GM21717 (cell line): ENCODE results near the gene TNIP3.

Experiments used
- ATAC-seq: cut with Tn5 transposase; IDR thresholded peaks from one replicate; pipeline ENCODE4 v1.9.1; 2021; ENCODE audit warnings: mild to moderate bottlenecking, moderate library complexity; ENCODE audit not compliant: unreplicated experiment

TNIP3 gene

DNA sequence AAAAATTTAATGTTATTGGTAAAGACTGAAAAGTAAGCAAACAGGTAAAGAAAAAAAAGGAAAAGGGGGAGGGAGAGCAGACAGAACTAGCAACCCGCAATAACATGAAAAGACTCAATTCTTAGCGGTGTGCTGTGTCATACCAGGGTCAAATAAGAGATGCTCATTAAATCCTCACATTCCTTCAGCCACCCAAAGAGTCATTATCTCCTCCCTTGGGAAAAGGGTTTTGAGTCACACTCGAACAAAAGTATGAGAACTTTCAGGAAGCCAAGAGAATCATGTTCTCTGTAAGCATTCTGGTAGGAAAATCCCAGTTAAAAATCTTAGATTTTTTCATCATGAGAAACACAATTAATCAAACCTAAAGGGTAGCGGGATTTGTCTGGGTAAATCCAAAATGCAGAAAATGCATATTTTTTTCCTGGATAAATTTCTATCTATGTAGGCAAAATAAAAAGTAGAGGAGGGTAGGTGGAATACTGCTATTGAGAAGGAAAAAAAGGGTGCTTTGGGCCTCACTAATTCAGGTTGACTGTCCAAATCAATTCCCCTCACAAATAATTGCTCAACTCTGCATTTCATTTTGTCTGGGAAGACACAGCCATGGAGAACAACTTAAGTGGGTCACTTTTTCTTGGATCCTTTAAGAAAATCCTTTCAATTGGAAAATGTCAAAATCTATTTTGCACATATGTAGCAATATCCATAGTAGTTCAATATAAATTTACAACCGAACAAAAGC lies 23.2 kb downstream of the TNIP3 start:
- ATAC-seq: no peak

DNA sequence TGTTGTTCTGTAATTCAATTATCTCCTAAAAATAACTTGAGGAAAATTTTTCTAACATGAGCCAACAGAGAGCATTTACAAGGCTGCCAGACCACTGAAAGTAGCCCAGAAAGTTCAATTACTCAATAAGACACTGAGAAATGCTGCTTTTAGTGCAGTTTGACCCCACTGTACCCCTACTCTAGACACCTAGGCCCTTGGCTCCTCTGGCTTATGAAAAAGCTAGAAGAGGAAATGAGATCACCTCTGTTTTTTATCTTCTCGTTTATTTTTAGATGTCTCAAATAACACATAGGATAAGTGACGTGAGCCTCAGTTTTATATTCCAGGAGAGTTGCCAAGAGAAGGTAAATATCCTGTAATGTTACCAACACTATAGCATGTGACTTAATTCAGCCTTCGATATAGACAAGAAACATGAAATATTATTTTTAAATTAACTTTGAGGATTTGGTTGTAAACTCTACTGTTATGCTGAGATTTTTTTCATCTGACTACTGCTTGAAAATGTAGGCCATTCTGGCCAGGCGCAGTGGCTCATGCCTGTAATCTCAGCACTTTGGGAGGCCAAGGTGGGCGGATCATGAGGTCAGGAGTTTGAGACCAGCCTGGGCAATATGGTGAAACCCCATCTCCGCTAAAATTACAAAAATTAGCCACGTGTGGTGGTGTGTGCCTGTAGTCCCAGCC lies 24.4 kb downstream of the TNIP3 start:
- peak; percentile 81 for ATAC-seq

DNA sequence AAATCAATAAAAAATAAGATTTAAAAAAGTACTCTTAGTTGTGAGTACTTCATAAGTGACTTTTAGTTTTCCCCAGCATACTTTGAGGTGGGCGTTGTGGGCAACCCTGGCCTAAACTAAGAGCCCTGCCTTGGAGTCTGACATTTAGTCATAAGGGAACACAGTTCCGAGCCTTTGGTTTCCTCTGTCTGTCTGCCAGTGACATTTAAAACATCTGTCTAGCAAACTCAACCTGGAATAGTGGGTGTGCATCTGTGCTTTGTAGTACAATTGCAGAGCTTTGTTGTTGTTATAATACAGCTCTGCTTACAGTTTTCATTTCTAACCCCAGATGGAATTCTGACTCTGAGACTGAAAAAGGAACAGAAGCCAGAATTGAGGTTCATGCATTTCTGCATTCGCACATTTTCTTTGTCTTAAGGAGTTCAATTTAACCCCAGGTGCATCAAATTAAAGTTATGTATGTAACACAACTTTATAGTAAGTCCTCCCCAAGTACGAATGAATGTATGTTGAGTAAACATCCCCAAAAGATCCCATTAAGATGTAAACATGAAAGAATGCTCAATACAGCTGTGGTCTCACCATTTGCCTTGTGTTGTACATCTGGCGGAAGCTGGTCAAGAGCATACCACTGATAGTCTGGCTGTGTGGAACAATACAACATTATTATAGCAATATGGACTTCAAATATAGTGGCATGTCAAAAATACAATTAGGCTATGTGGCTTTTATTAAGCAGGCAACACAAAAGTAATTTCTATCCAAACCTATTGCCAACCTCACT lies 25.9 kb downstream of the TNIP3 start:
- peak; percentile 71 for ATAC-seq

DNA sequence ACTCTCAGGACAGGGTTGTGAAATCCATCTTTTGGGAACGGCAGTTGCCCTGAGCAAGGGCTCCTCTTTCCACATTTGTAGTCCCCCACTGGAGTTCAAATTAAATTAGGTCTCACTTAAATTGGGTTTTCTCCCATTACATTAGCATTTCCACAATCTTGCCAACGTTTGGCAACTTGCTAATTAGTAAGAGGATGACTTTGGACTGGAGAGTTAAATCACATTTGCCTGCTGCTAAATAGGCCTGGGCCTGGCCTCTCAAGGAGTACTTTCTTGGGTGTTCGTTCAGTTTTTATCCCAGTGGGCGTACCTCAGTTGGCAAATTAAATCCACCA lies 33.8 kb downstream of the TNIP3 start:
- no peak for ATAC-seq

DNA sequence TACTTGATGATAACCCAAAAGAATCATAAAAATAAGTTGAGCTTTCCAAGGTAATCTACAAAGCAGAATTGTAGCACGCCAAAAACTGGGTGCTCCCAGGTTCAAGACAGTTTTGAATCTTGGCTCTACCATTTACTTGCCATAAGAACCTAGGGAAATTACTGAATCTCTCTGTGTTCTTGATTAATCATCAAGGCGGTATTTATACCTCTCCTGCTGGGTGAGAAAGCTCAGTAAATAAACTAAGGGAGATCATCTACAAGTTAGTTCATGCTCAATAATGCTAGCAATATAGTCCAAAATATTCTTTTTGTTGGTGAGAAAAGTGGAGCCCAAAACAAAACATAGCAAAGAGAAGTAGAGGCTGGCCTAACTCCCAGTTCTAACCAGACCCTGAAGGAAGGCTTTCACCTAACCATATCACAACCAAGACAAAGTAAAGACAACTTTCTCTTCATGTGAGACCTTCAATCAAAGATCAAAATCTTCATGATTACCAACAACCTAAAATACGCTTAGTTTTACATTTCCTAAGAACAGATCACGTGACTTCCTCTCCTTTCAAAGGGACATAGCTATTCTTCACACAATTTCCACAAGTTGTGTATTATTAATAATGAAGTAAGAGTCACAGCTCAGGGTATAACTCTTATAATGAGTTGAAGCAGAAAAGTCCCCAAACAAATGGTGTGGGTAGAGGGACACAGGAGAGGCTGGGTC lies 34.4 kb downstream of the TNIP3 start:
- ATAC-seq: no peak

DNA sequence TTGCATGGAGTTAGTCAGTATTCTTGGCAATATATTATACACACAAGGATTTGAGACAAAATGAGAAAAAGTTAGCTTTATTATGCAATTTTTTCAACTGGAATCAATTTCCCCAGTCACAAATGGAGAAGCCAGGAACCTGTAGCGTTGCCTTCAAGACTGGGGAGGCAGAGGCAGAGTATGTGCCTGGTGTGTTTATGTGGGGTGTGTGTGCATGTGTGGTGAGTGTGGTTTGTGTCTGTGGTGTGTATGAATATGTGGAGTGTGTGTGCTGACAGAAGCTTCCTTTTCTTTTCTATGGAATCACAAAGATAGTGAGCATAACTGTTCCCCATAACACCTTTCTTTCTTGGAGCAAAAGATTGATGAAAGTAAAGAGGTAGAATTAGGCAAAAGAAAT lies 37.0 kb downstream of the TNIP3 start:
- no peak for ATAC-seq

DNA sequence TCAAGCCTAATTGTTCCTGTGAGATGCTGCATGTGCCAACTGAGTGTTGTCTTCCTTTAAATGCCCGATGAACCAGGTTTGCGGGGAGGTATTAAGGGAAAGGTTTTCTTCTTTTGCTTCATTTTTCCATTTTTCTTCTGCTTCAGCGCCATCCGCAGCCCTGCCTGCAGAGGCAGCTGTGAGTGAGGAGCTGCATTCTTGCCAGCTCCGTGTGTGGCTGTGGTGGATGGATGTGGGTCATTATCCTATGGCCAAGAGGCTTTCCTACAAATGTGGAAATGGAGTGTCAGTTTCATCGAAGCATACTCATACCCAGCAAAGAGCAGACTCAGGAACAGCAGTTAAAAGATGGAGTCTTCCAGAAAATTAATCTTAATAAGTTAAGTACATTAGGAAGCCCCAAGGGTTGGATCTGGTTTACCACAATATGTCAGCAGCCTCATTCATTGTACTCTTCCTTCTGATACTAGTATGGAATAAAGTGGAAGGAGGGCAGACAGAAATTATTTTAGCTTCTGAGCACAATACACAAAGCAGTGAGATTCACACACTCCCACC lies 37.6 kb downstream of the TNIP3 start:
- no peak for ATAC-seq

DNA sequence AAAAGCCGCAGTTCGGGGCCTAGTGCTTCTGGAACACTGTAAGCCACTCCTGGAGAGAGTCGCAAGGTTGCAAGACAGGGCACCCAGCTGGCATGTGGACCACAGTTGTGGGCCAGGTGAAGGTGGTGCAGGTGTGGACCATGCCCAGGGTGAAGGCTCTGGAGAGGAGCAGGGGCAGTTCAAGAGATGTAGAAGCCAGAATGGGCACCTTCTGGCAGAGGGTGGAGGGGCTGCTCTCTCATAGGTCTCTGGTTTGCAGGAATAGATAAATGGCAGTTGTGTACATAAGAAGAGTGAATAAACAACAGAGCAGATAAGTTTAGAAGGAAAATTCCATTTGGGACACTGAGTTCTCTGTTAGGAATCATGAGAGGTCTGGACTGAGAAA lies 38.6 kb downstream of the TNIP3 start:
- ATAC-seq: no peak

DNA sequence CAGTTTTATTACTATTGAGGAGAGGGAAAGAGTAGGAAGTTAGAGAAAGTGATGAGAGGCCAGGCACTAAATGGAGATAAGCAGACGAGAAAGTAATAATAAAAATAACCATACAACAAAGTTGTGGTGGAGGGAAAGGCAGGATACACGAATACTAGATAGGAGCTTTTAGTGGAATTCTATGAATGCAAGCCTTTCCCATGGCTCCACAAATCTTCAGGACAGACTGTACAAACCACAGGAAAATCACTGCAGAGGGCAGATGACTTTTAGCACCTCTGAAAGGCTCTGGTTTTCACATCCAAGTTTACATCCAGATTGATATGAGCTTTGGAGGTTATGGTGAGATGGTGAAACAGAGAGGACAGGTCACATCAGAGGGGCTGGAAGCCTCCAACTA lies 41.5 kb downstream of the TNIP3 start:
- ATAC-seq: no peak

DNA sequence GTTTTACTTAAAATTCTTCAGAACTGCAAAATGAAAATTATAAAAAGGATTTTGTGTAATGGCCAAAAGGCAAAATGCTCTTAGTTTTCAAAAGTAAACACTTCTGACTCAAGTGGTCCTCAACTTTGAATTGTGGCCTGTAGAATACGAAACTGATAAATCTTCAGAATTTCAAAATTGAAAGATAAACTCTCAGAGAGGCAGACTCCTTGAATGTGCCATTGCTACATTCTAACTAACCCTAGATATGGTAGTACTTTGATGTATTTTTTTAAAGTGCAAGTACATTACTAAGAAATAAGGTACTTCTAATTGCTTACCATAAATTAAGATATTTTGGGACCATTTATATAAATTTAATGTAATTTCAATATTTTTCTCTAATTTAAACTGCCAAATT lies 44.4 kb downstream of the TNIP3 start:
- ATAC-seq: no peak

DNA sequence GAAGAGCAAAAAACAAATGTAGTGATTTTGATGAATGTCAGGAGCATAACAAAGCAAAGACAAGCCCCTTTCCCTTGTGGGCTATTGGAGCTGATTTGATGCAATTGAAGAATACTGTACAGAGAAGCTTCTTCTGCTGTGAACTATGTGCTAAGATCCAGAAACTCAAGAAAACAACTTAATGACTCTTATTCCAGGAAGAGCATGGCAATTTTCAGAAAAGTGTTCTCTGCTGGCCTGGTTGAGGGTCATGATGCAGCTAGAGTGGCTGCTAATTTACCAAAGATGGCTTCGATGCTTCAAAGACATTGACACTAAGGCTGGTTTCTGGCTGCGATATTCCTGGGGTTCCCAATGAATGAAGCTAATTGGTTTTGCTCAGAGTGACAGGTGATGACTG lies 45.8 kb downstream of the TNIP3 start:
- no peak for ATAC-seq

DNA sequence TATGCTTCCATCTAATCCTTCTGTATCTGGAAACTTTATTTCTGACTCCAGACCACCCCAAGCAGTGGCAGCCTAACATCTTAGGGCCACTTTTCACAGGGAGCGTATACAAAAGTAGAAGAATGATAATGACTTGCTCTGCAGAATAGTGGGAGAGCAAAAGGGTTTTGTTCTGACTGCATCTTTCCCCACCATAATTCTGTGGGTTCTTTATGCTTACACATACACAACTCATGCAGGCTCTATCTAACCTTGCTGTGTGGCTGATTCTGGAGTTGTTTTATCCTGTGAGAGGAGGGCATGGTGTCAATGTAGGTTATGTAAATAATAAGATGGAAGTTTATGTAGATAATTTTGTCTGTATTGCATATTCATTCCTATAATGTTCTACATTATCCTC lies 49.4 kb downstream of the TNIP3 start:
- no peak for ATAC-seq

DNA sequence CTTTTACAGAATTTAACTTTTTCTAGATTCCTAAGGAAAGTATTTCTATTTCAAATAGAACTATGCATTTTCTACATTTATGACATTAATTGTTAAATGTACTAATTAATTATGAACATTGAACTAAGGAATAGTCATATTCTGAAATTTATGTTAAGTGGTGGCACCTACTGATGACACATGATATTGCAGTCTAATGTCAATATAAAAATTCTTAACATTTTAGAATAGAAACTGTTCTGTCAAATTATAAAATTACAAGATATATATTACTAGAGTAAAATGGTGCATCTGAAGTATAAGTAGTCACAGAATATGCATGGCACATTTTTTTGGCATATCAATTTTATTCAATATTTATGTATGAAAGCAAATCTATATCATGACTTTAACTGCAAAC lies 51.6 kb downstream of the TNIP3 start:
- no peak for ATAC-seq

DNA sequence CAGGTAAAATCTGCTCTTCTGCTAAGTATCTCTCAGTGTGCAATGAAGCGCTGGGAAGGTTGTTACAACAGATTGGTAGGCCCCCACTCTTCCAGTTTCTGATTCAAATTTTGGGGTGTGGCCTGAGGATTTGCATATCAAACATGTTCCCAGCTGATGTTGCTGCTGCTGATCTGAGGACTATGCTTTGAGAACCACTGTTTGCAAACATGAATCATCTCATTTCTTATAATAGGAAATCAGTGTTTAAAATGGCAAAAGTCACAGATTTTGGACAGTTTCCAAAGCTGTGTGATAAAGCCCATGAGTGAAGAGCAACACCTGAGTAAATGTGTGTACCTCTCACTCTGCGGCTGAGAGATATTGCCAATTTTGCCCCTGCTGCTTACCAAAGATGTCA lies 55.6 kb downstream of the TNIP3 start:
- ATAC-seq: no peak

DNA sequence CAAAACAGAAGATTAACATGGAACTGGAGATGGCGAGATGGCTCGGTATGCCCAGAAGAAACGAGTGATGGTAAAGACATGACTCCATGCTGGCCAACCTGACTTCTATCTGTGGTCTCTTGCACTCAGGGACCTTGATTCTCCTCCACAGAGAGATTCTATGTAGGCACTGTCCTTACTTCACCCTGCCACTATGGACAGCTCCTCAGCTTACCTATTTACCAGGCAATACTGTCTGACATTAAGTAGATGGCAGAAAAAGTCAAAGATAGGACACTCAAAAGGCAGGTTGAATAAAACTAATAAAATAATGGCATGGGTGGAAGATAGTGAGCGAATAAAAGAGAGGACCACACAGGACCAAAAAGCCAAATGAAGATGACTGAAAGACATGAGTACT lies 56.6 kb downstream of the TNIP3 start:
- ATAC-seq: no peak

DNA sequence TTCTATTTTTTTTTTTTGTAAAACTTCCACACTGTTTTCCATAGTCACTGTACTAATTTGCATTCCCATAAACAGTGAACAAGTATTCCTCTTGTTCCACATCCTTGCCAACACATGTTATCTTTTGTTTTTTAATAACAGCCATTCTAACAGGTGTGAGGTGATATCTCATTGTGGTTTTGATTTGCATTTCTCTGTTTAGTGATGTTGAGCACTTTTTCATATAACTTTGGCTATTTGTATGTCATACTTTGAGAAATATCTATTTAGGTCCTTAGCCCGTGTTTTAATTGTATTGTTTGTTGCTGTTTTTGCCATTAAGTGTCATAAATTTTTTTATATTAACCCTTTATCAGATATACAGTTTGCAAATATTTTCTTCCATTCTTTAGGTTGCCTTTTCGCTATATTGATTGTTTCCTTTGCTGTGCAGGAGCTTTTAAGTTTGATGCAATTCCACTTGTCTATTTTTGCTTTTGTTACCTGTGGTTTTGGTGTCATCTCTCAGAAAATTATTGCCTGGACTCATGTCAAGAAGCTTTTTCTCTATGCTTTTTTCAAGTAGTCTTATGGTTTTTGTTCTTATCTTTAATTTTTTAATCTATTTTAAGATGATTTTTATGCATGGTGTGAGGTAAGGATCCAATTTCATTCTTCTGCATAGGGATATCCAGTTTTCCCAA lies 63.9 kb downstream of the TNIP3 start:
- ATAC-seq: no peak

DNA sequence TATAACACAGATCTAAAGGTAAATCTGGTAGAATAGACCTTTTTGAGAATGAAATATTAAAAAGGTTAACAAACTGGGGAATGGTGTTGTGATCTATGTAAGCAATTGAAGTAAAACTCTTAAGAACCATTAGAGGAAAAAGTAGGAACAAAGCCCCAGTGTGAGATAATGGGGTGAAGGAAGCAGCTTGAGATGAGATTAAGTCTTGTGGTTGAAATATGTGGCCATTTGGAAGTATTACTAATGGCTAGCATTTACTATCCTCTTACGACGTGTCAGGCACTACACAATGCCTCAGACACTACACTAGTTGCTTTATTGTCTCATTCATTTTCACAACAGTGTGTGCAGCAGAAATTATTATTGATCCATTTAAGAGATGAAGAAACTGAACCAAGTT lies 65.9 kb downstream of the TNIP3 start:
- no peak for ATAC-seq

DNA sequence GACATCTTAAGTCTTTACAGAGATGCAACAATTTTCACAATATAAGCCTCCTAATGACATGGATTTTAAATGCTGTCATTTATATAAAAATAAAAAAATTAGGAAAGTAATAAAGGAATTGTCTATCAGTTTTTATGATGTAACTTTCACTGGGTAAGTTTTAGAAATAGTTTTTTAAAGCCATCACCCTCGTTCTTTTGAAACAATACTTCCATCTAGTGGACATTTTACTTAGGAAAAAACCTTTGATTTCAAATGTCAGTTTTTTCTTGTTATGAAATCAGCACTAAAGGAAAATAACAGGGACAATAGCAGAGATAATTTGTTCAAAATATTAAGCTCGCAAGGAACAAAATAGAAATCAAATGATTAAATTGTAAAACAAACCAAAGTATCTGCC lies 67.5 kb downstream of the TNIP3 start:
- ATAC-seq: no peak

DNA sequence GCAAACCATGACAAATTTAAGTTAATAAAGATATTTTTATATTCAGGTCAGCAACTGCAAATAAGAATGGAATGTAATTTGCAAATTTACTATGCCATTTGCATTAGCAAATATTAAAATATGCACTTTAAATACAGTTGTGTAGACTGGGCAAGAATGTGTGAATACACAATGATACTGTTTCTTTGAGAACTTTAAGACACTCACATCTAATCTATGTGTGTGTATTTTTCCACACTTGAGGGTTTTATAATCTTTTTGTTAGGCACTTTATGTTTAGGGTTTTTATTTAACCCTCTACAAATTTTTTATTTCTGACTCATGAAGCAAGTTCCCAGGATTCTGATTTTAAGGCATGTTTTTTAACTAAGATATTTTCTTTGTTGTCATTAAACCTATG lies 67.9 kb downstream of the TNIP3 start:
- ATAC-seq: no peak

DNA sequence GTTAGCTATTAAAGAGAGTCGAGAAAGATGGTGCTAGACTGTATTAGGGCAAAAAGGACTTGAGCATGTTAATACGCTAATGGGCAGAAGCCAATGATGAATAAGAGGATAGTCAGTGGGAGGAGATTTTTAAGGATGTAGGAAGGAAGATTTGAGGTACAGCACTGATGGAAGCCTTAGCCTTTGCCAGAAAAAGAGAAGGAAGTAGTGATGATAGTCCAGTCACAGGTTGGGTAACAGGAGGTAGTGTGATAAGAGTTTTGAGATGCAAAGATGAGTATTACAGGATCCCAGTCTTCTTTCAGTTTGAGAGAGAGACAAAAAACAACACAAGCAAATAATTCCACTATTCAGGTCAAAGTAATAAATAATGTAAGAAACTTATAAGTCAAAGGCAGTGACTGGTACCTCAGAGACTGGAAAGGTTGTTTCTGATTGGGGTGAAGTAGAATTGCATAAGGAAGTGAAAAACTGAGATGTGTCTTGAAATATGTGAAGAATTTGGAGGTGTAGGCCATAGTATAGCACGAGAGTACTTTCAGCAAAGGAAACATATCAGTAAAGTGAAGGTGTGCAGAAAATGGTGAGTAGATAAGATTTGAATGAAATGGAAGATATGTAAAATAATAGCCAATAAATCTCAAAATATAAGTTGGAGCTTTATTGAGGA lies 69.7 kb downstream of the TNIP3 start:
- ATAC-seq: no peak
